GM12873 (cell line): ENCODE data around the gene WNT2B.

ENCODE experiments used
- TF ChIP-seq, protein P1 (sequence below): IDR thresholded peaks from 2 replicates; pipeline ENCODE4 v1.5.1; 2012; ENCODE audit warnings: low read depth, mild to moderate bottlenecking, moderate library complexity, low read length, control low read depth; ENCODE audit not compliant: insufficient read depth; ENCODE audit errors: missing control alignments

WNT2B gene

GRCh38 chr1:112520166-112520565 lies 11.4 kb downstream of the WNT2B start:
- TF ChIP-seq, protein P1, sequence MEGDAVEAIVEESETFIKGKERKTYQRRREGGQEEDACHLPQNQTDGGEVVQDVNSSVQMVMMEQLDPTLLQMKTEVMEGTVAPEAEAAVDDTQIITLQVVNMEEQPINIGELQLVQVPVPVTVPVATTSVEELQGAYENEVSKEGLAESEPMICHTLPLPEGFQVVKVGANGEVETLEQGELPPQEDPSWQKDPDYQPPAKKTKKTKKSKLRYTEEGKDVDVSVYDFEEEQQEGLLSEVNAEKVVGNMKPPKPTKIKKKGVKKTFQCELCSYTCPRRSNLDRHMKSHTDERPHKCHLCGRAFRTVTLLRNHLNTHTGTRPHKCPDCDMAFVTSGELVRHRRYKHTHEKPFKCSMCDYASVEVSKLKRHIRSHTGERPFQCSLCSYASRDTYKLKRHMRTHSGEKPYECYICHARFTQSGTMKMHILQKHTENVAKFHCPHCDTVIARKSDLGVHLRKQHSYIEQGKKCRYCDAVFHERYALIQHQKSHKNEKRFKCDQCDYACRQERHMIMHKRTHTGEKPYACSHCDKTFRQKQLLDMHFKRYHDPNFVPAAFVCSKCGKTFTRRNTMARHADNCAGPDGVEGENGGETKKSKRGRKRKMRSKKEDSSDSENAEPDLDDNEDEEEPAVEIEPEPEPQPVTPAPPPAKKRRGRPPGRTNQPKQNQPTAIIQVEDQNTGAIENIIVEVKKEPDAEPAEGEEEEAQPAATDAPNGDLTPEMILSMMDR: no peak

DNA sequence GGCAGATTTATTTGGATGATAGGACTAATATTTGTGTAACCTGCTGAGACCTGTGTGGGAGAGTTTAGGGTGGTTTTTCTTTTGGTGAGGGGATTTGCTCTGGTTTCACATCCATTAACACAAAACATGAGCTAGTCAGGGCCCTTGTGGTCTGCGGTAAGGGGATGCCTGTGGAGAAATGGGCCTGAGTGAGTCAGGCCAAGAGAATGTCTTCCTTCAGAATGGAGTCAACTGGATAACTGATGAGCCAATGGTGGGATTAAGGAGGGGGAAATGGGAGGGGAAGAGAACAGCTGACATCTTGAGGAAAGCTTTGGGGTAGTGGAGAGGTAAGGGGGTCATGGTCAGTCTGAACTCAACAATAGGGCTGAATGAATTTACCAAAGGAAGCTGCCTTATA lies 13.9 kb downstream of the WNT2B start:
- TF ChIP-seq, protein P1: no peak

- TF ChIP-seq, protein P1: no peak
Observed at GRCh38 chr1:112524251-112524650, 15.5 kb downstream of the WNT2B start.

GRCh38 chr1:112524986-112525385 lies 16.2 kb downstream of the WNT2B start:
- TF ChIP-seq, protein P1: no peak

DNA sequence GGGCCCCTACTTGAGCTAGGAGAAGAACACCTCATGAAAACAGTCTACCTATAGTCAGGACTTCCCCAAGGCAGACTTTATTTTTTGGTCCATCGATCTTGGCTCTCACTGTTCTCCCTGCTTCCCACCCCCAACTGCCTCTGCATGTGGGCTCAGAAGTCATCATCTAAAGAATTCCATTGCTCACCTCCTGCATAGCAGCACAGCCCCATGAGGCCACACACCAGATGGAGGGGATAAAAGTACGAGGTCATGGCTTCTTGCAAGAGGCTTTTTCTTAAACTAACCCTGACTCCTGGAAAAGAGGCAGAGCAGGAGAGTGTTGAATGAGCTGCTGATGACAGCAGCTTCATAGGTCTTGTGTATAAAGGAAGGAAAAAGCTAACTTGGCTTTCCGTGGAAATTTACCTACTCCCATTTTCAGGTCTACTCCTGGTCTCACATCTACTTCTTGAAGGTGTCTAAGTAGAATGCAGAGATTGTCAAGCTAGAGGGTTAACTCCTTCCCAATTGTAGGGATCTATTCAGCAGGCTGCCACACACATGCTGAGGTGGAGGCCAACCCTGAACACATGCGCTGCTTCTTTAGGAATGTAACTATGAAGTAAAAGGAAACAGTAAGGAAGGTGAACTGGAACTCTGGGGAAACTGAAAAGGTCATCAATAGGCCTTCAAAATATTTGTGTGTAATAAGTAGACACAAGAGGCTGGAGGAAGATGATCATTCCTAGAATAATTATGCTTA lies 18.7 kb downstream of the WNT2B start:
- TF ChIP-seq, protein P1: no peak

GRCh38 chr1:112528076-112528475 lies 19.3 kb downstream of the WNT2B start:
- TF ChIP-seq, protein P1: no peak

DNA sequence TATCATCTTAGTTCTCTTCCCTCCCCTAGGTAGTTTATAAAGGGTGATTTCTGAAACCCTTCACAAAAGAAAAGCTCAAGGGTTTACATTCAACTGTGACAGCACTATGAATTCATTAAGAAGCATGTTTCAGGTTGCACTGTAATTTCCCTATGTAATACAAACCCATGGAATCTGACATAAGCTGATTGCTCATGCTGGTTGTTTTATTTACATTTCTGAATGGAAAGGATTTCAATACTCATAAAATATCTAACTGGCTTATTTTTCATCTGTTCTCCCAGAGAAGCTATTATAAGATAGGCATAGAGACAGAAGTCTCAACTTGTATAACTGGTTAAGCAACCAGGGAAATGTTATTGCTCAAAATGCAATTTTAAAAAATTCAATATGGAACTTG lies 20.5 kb downstream of the WNT2B start:
- TF ChIP-seq, protein P1: no peak
